NCI-H187 treated with DMSO at 0.1 percent for 48 hours (cell line): ENCODE results near the gene SPATS2.
"Not testable (repeated sequence)": the region's sequence is repeated elsewhere in the genome, so short reads cannot be mapped to it uniquely, and the experiment has no call there.

Experiments used
- DNase-seq: peaks from one replicate; lab custom pipeline; 2025; lab: John Stamatoyannopoulos, UW

SPATS2 gene

GRCh38 chr12:49465132-49465531 is 97.9 kb downstream of the SPATS2 start:
- DNase-seq = no peak

DNA sequence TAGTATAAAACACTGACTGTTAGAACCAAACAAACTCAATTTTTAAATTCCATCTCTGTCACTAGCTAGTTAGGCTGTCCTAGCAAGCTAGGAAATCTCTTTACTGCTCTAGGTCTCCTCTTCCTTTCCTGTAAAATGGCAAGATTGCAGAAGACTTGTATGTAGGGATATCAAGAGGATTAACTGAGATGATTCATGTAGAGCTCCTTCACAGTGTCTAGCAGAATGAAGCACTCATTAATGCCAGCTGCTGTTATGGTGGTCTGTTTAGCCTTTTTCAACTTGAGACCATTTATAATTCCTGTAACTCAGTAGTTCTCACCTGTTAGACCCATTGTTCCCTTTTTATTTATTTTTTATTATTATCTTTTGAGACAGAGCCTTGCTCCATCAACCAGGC is 103.7 kb downstream of the SPATS2 start:
- DNase-seq = no peak

DNA sequence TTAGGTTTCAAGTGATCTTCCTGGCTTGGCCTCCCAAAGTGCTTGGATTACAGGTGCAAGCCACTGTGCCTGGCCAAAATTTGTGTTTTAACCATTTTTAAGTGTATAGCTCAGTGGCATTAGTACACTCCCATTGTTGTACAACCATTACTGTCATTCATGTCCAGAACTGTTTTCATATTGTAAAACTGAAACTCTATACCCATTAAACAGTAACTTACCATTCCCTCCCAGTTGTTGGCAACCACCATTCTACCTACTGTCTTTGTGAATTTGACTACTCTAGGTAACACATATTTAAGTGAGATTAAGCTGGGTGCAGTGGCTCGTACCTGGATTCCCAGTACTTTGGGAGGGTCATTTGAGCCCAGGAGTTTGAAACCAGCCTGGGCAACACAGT is 104.3 kb downstream of the SPATS2 start:
- no peak for DNase-seq

DNA sequence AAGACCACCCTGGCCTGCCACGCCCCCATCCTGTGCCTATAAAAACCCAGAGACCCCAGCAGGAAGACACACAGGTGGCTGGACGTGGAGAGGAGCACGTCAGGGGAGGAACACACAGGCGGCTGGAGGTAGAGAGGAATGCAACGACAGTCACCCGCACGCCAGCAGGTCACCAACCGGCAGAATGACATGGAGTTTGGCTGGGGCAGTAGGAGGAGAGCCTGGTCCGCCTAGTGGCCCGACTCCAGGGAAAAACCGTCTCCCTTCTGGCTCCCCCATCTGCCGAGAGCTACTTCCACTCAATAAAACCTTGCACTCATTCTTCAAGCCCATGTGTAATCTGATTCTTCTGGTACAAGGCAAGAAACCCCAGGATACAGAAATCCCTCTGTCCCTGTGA is 108.8 kb downstream of the SPATS2 start:
- no peak for DNase-seq

DNA sequence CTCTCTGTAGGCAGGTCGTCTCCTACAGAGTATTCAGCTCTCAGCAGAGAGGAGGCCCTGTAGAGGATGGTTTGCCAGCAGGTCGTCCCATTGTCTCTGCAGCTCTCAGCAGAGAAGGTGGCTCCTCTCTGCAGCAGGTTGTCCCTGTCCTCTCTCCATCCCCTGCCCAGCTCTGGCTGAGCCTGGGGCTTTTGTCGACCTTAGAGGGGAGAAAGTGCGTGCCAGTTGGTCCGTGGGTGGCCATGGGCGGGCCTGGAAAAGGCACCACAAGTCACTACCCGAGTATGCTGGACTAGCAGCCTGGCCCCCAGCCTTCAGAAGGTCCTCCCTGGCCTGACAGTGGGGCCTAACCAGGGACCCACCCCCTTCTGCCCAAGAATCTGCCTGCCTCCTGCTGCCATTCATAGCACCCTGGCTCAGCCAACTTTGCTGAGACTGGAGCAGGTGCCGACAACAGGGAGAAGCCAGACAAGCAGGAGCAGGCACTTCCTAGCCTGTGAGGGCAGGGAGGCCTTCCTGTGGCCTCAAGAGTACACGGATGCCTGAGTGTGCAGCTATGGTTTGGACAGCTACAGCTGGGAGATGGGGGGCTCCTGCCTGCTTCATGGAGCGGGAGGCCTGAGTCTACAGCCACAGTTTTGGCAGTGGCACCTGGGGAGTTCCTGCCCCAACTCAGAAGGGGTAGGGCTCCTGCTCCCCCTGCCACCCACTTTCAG is 111.8 kb downstream of the SPATS2 start:
- no peak for DNase-seq

- DNase-seq = no peak
Observed at GRCh38 chr12:49482095-49483051, 115.1 kb downstream of the SPATS2 start.

DNA sequence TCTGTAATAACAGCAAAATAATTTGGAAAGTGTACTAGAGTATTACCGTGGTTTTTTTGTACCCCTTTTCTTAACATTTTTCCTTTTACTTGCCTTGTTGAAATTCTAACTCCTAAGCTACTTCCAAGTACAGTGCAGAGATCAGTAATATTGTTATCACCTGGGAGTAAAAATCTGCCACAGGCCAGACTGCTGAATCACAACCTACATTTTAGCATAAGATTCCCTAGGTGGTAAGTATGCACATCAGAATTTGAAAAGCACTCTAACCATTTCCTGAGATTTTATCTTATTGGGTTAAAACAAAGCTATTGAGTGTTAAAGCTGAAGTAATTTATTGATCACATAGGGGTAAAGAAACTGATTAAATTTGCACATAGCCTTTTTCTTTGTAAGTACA is 116.4 kb downstream of the SPATS2 start:
- no peak for DNase-seq

DNA sequence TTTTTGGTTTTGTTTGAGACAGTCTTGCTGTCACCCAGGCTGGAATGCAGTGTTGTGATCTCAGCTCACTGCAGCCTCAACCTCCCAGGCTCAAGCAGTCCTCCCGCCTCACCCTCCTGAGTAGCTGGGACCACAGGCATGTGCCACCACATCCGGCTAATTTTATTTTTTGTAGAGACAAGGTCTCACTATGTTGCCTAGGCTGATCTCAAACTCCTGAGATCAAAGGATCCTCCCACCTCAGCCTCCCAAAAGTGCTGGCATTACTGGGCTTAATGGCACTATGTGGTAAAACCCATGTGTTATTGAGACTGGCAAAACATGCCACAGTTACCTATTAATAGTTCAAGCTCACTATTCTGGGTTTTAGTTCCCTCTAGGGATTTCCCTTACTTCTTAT is 120.3 kb downstream of the SPATS2 start:
- no peak for DNase-seq

DNA sequence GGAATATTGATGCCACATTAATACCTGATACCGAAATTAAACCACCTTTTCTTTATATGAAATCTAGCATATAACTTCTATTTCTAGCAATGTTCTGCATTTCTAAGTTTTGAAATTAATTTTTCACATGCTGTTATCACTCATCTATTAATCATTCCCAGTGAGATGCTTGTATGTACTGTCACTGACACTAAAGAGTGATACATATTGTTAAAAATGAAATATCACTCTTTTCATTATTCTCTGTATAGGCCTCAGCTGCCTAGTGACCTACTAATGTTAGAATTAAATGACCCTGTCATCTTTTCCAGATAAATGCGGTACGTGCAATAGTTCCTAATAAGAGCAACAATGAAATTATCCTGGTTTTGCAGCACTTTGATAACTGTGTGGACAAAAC is 121.9 kb downstream of the SPATS2 start:
- no peak for DNase-seq

DNA sequence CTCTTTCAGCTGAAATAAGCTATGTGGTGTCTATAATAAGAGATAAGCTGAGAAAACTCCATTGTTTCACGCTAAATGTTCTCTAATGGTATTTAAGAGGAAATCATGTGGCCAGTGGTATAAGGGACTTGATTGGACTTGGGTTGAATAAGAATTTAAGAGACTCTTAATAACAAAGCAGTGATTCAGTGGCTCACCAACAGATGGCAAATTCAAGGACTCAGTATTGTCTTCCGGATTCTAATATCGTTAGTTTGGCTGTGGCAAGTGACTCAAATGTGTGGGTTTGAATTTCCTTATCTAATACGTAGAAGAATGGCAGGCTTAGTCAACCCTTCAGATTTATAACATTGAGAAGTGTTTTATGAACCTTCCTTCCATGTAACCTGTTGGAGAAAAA is 122.5 kb downstream of the SPATS2 start:
- DNase-seq = no peak

GRCh38 chr12:49491823-49492222 is 124.6 kb downstream of the SPATS2 start:
- DNase-seq = no peak

- DNase-seq = no peak
Observed at GRCh38 chr12:49493900-49494299, 126.6 kb downstream of the SPATS2 start.

- no peak for DNase-seq
Observed at GRCh38 chr12:49496417-49497360, 129.4 kb downstream of the SPATS2 start.

- no peak for DNase-seq
Observed at GRCh38 chr12:49501895-49502294, 134.6 kb downstream of the SPATS2 start.

DNA sequence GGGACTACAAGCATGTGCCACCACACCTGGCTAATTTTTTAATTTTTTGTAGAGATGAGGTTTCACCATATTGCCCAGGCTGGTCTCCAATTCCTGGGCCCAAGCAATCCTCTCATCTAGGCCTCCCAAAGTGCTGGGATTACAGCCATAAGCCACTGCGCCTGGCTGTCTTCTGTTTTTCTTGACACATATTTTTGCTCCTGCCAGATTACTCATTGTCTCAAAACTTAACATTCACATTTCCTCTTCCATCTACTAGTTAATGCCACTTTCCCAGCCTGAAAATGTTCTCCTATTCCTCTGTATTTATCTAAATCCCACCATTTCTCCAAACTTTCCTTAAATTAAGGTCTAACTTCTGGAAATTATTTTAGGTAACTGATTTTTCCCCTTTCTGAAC is 135.3 kb downstream of the SPATS2 start:
- no peak for DNase-seq

DNA sequence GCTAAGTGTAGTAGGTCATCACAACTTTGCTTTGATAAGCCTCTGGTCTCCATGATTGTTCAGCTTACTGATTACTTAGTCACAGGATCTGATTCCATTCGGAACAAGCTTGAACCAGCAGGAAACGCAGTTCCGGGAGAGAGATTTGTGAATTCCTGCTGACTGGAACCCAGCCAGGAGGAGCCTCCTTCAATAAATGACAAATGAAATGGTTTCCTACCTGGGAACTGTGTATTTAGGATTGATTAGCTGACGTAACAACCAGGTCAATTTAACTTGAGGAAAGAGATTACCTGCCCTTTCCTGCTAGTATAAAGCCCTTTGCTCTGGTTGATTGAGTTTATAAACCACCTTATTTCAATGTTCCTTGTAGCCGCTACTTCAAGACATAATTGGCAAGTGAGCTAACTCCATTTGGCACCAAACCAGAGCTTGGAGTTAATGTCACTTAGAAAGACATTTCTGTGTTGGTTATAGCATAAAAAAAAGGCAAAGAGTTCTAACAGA is 136.5 kb downstream of the SPATS2 start:
- DNase-seq = no peak

DNA sequence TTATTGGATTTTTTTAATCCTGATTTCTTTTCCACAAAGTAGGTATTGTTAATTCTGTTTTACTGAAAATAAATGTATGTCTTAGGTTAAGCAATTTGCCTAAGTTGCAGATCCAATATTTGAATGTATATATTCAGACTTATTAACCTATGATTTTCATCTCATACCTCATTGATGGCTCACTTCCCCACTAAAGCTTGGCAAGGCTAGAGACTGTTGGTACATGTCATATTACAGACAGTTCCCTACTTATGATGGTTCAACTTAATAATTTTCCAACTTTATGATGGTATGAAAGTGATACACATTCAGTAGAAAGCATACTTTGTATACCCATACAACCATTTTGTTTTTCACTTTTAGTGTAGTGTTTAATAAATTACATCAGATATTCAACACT is 138.4 kb downstream of the SPATS2 start:
- DNase-seq = no peak

- DNase-seq = no peak
Observed at GRCh38 chr12:49507139-49507538, 139.9 kb downstream of the SPATS2 start.

GRCh38 chr12:49509681-49510080 is 142.4 kb downstream of the SPATS2 start:
- not testable (repeated sequence) for DNase-seq

DNA sequence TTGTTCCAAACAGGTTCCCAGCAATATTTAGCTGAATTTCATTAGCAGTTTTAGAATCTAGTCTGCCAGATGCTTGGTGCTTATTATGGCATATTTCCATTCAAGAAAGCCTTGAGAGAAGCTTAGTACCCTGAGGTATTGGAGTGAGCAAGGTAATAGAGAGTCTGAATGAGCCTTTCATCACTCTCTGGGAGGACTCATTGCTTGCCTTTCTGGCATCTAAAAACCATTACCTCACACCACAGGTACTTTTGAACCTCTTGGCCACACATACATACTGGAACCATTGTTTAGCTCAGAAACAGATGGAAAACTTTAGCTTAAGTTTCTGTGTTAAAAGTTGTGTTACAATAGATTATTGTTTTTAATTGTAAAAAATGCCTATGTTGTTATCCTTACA is 144.1 kb downstream of the SPATS2 start:
- no peak for DNase-seq

DNA sequence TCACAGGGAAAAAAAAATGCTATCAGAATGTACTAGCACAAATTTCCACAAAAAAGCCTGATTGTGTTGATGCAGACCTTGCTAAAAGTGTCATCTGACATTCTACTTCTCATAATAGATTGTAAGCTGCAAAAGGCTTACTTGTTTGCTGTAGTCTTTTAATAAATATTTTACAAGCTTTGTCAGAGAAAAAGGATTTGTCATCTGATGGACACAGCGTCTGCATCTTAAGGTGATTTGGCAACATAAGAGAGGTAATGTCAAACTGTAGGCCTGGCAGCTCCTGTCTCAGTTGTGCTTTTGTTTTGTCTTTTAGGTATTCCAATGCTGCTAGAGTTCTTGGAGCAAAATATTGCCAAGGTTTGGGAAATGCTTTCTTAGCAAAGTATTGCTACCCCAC is 145.3 kb downstream of the SPATS2 start:
- DNase-seq = no peak

DNA sequence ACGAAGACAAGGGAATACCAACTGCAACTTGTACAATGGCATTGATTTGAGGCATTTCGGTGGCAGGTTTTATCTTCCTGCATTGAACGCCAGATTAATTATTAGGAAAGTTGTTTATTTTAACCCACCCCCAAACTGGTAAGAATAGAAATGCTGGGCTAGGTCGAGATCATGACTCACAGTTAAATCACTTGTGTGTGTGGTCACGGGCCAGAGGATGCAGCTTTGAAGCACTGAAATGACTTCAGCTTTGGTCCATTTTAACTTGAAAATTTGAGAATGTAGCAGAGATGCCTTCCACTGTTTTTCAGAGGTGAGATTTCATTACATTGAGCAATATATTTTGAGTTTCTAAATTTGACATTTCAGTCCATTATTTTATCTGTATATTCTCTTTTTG is 148.0 kb downstream of the SPATS2 start:
- DNase-seq = no peak
